Neural progenitor cell (in vitro differentiated cells): ENCODE data around the gene ANXA10.

Experiments
- EZH2phosphoT487 ChIP-seq: fragments of 200-600 bp; sonication (generic); IDR thresholded peaks from 2 replicates; pipeline ENCODE4 v1.6.1; 2017; ENCODE audit warnings: antibody characterized with exemption
- TF ChIP-seq, protein P1 (sequence below): fragments of 200-600 bp; sonication (generic); IDR thresholded peaks from 2 replicates; pipeline ENCODE4 v1.5.1; 2017; ENCODE audit warnings: antibody characterized with exemption, mild to moderate bottlenecking

DNA sequence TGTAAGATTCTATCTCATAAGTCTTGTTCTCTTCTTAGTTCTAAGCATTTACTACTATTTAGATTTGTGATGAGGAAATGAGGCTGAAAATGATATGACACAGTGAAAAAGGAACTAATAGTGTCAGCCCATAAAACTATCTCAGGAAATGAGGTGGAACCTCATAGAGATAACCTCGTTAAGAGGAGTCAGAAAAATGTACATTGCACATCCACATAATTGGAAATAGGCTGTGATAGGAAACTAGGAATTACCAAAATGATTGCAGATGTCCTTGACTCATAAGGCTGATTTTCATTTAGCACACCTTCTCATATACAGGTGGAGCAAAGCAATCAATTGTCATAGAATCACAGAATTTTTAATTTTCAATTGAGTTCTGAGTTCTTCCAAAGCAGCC is 26.8 kb downstream of the ANXA10 start:
- TF ChIP-seq, protein P1, sequence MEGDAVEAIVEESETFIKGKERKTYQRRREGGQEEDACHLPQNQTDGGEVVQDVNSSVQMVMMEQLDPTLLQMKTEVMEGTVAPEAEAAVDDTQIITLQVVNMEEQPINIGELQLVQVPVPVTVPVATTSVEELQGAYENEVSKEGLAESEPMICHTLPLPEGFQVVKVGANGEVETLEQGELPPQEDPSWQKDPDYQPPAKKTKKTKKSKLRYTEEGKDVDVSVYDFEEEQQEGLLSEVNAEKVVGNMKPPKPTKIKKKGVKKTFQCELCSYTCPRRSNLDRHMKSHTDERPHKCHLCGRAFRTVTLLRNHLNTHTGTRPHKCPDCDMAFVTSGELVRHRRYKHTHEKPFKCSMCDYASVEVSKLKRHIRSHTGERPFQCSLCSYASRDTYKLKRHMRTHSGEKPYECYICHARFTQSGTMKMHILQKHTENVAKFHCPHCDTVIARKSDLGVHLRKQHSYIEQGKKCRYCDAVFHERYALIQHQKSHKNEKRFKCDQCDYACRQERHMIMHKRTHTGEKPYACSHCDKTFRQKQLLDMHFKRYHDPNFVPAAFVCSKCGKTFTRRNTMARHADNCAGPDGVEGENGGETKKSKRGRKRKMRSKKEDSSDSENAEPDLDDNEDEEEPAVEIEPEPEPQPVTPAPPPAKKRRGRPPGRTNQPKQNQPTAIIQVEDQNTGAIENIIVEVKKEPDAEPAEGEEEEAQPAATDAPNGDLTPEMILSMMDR = no peak
- TF ChIP-seq EZH2phosphoT487 = no peak
